SK-MEL-5 (cell line): ENCODE results near the gene LLGL1. TPM values are rescaled to one million over a fixed set of nuclear protein-coding genes. Genes with fewer than 3 reads are reported as not detected.

Experiments
- DNase-seq: peaks from one replicate; pipeline ENCODE4 v3.0.0-alpha.2; 2016; ENCODE audit warnings: low read depth, low spot score
- in situ Hi-C: cut with HindIII; loops from 2 replicates; pipeline ENCODE4 v1.10.0; 2016; ENCODE audit warnings: low sequenced_read_pairs, high pct_unique_total_duplicates, low pct_unique_long_range_greater_than_20kb
- total RNA-seq: library from RNA; depleted of rRNA; stranded (reverse); fragments of >200 nt; shearing (Covaris generic); gene quantifications from 2 replicates; pipeline ENCODE4 v1.2.3, GENCODE V29; 2014

The LLGL1 gene
- total RNA-seq, 1 experiment from 2014 or later: 18.0 TPM

GRCh38 chr17:18241229-18241871 lies 15.9 kb downstream of the LLGL1 start:
- DNase-seq: no peak
- in situ Hi-C loops: no loop called here

GRCh38 chr17:18245038-18245776 lies 19.8 kb downstream of the LLGL1 start:
- in situ Hi-C loops: no loop called here
- DNase-seq: no peak

DNA sequence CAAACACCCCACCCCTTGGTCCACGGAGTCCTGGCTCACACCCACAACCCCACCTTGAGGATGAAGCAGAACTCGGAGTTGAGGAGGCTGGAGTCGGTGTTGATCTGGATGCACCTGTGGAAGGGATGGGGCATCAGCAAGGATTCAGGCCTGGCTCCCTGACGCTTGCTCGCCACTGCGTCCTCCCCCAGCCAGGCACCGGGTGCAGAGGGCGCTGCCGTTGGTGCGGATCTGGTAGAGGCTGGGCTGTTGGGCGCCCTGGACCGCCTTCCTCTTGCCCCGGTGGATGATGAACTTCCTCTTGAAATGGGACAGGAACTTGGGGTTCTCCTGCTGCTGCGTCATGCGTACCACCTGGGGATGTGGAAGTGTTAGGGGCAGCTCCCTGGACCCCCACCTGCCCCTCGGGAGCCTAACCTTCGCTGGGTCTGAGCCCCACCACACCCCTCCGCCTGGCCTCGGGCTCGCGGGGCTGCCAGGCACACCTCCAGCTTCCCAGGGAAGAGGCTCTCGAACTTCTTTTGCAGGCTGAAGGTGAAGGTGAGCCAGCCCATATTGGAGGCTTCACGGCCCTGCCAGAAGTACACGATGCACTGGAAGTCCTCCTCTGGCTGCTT lies 20.8 kb downstream of the LLGL1 start:
- DNase-seq: no peak
- in situ Hi-C loops: no loop called here

DNA sequence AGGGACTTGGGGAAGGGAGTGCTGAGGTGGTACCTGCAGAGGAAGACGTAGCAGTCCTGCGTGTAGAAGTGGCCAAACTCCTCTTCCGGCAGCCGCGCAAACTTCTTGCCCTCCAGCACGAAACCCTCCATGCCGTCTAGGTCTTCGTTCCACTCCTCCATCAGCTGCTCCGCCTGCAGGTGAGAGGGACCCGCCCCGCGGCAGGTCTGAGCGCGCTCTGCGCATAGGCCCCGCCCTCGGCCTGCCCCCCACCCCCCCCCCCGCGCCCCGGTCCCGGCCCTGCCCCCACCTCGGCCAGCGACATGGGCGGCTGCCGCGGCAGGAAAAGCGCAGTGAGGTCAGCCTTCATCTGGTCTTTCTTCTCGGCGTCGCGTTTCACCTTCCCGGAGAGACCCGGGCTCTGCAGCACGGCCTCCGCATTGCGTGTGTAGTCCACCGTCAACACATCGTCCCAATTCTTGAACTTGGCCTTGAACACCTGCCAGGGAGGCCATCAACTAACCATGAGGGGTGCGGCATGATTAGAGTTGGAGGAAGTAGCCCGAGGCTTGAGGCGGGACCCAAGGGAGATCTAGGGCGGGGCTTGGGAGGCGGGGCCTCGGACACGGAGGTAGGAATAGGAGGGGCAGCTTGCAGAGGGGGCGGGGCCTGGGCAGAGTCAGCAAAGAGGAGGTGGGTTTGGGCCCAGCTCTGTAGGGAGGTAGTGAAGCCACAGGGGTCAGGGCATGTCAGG lies 21.6 kb downstream of the LLGL1 start:
- in situ Hi-C loops: no loop called here
- DNase-seq: peak; percentile 61

GRCh38 chr17:18247613-18248001 lies 22.2 kb downstream of the LLGL1 start:
- in situ Hi-C loops: no loop called here
- DNase-seq: no peak

GRCh38 chr17:18248300-18248731 lies 22.9 kb downstream of the LLGL1 start:
- in situ Hi-C loops: no loop called here
- peak; percentile 84 for DNase-seq

GRCh38 chr17:18248811-18249210 lies 23.4 kb downstream of the LLGL1 start:
- no peak for DNase-seq
- in situ Hi-C loops: no loop called here

GRCh38 chr17:18250259-18250658 lies 24.8 kb downstream of the LLGL1 start:
- in situ Hi-C loops: no loop called here
- DNase-seq: no peak

DNA sequence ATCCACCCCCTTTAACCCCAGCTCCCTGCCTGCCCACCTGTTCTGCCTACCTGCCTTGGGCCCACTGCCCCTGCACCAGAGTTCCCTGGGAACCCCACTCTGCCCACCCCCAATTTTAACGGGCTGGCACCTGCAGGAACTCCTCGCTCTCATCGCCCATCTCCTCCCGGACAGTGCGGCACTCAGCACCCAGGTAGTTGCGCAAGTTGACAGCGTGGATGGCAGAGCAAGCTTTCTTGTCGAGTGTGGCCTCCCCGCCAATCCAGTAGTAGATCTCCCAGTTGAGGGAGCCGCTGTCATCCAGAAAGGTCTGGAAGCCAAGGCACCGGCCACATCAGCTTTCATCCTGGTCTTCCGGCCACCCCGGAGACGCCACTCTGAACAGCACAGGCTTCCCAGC lies 25.3 kb downstream of the LLGL1 start:
- in situ Hi-C loops: no loop called here
- no peak for DNase-seq

GRCh38 chr17:18251204-18251603 lies 25.8 kb downstream of the LLGL1 start:
- in situ Hi-C loops: no loop called here
- DNase-seq: no peak

GRCh38 chr17:18252160-18252559 lies 26.7 kb downstream of the LLGL1 start:
- in situ Hi-C loops: no loop called here
- DNase-seq: no peak

- in situ Hi-C loops: no loop called here
- DNase-seq: no peak
Measured at GRCh38 chr17:18253187-18253884, 27.9 kb downstream of the LLGL1 start.

DNA sequence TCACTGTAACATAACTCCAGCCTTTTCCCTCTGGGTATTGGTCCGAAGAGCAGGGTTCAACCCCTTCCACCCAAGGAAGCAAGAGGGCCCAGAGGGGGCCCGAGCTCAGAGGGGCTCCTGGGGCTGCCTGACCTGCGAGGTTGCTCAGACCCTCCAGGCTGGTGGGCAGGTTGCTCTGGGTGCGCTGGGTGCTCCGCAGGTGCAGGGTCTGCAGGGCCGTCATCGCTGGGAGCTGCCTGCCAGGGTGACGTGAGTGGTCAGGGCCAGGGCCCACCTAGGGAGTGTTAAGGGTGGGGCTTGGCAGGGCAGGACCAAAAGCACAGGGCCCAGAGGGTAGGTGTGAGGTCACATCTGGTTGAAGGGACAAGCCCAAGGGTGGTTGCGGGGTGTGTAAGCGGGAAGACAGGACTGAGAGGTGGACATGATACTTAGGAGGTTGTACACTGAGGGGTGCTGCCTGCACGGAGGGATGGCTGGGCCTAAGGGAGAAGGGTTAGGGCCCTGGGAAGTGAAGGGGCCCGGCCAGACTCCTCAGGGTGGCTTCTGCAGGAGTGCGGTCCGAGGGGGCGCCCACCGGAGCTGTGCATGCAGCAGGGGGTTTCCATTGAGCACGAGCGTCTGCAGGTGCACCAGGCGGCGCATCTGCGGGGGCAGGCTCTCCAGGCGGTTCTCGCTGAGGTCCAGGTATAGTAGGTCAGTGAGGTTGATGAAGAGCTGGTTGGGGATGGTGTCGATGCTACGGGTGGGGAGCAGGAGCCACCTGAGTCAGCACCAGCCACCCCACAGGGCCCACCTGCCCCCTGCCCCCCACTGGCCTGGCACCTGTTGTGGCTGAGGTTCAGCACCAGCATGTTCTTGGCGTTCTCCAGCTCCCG lies 28.7 kb downstream of the LLGL1 start:
- in situ Hi-C loops: no loop called here
- no peak for DNase-seq

GRCh38 chr17:18254888-18255649 lies 29.6 kb downstream of the LLGL1 start:
- in situ Hi-C loops: no loop called here
- DNase-seq: no peak

- in situ Hi-C loops: no loop called here
Measured at GRCh38 chr17:18256351-18256750, 30.9 kb downstream of the LLGL1 start.

GRCh38 chr17:18256776-18257175 lies 31.3 kb downstream of the LLGL1 start:
- in situ Hi-C loops: no loop called here
- no peak for DNase-seq

More at GRCh38 chr17:18256351-18256750, 30.9 kb downstream of the LLGL1 start:
- DNase-seq: no peak
